HUES6 (cell line): ENCODE measurements around the gene CYTH4.

Source experiments
- H3K27ac ChIP-seq: 2 replicates; pipeline ENCODE4 v1.7.0; 2013; ENCODE audit warnings: low read depth, mild to moderate bottlenecking, low read length, inconsistent platforms
- H3K27me3 ChIP-seq: 2 replicates; pipeline ENCODE4 v1.6.1; 2013; ENCODE audit warnings: low read length; ENCODE audit not compliant: control insufficient read depth, insufficient read depth
- H3K36me3 ChIP-seq: 2 replicates; pipeline ENCODE4 v1.6.1; 2013; ENCODE audit warnings: low read length; ENCODE audit not compliant: control insufficient read depth, insufficient read depth
- H3K4me1 ChIP-seq: 2 replicates; pipeline ENCODE4 v1.6.1; 2013; ENCODE audit warnings: low read length; ENCODE audit not compliant: control insufficient read depth, insufficient read depth
- H3K4me3 ChIP-seq: 2 replicates; pipeline ENCODE4 v1.5.1; 2013; ENCODE audit warnings: low read depth, low read length
- H3K9ac ChIP-seq: one replicate; pipeline ENCODE4 v1.6.1; 2013; ENCODE audit warnings: mild to moderate bottlenecking, low read length
- H3K9me3 ChIP-seq: 2 replicates; pipeline ENCODE4 v1.6.1; 2013; ENCODE audit warnings: low read depth, low read length; ENCODE audit not compliant: control insufficient read depth, insufficient read depth

The CYTH4 gene

GRCh38 chr22:37254209-37254866 lies 28.0 kb upstream of the CYTH4 start:
- Histone ChIP-seq H3K27me3 (0 out of 2 replicates have a peak, but pooled peaks cover under 1% of the 10 kb centered on the region), H3K9me3 (no peaks in the 10 kb centered on the region), H3K9ac (no peak overlapping the region), H3K4me3 (no peak overlapping the region), H3K27ac (no peak overlapping the region), H3K36me3 (no peaks in the 10 kb centered on the region), H3K4me1 (peaks cover 11% of the 10 kb centered on the region)

- H3K4me1 ChIP-seq = peaks cover 17% of the 10 kb centered on the region
- H3K27me3 ChIP-seq = peaks cover 6% of the 10 kb centered on the region
- H3K36me3 ChIP-seq = no peaks in the 10 kb centered on the region
- H3K9me3 ChIP-seq = no peaks in the 10 kb centered on the region
- H3K4me3 ChIP-seq = no peak overlapping the region
- no peak overlapping the region for H3K9ac ChIP-seq
- H3K27ac ChIP-seq = no peak overlapping the region
These were observed 27.5 kb upstream of the CYTH4 start for GRCh38 chr22:37254867-37255233.

GRCh38 chr22:37255558-37256006 lies 26.7 kb upstream of the CYTH4 start:
- Histone ChIP-seq H3K36me3 (no peaks in the 10 kb centered on the region), H3K9me3 (no peaks in the 10 kb centered on the region), H3K9ac (no peak overlapping the region), H3K4me3 (no peak overlapping the region), H3K27me3 (peaks cover 13% of the 10 kb centered on the region), H3K4me1 (peaks cover 17% of the 10 kb centered on the region), H3K27ac (no peak overlapping the region)

GRCh38 chr22:37256075-37256726 lies 26.1 kb upstream of the CYTH4 start:
- Histone ChIP-seq H3K36me3 (no peaks in the 10 kb centered on the region), H3K4me1 (peaks cover 17% of the 10 kb centered on the region), H3K4me3 (no peak overlapping the region), H3K9ac (no peak overlapping the region), H3K9me3 (no peaks in the 10 kb centered on the region), H3K27me3 (peaks cover 15% of the 10 kb centered on the region), H3K27ac (no peak overlapping the region)

DNA sequence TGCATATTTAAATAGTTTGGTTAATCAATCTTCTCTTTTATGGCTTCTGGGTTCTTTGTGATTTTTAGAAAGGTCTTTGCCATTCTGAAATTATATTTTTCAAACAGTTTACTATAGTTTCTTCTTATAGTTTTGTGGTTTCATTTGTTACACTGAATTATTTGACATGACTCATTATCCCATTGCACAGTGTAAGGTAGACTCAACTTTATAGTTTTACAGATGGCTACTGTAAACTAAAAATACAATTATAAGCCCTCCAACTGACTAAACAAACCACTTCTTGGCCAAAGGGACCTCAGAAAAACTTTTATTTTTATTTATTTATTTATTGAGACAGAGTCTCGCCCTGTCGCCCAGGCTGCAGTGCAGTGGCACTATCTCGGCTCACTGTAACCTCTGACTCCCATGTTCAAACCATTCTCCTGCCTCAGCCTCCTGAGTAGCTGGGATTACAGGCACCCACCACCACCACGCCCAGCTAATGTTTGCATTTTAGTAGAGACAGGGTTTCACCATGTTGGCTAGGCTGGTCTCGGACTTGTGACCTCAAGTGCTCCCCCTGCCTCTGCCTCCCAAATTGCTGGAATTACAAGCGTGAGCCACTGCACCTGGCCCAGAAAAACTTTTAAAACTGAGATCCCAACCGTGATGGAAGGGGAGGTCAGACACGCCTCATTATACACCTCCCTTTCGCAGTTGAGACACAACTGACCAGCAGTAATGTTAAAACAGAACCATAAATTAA lies 24.1 kb upstream of the CYTH4 start:
- Histone ChIP-seq H3K36me3 (no peaks in the 10 kb centered on the region), H3K4me3 (no peak overlapping the region), H3K27me3 (peaks cover 18% of the 10 kb centered on the region), H3K4me1 (peaks cover 17% of the 10 kb centered on the region), H3K9me3 (no peaks in the 10 kb centered on the region), H3K27ac (no peak overlapping the region), H3K9ac (no peak overlapping the region)

- H3K36me3 ChIP-seq = no peaks in the 10 kb centered on the region
- H3K27me3 ChIP-seq = peaks cover 18% of the 10 kb centered on the region
- H3K4me1 ChIP-seq = peaks cover 17% of the 10 kb centered on the region
- H3K4me3 ChIP-seq = 0 out of 2 replicates have a peak overlapping the region, but pooled peaks have one; percentile 25
- peaks cover 6% of the 10 kb centered on the region for H3K9me3 ChIP-seq
- H3K9ac ChIP-seq = no peak overlapping the region
- no peak overlapping the region for H3K27ac ChIP-seq
These were observed 23.4 kb upstream of the CYTH4 start for GRCh38 chr22:37258753-37259401.

GRCh38 chr22:37259540-37260029 lies 22.7 kb upstream of the CYTH4 start:
- Histone ChIP-seq H3K27me3 (peaks cover 18% of the 10 kb centered on the region), H3K4me1 (peaks cover 17% of the 10 kb centered on the region), H3K9me3 (peaks cover 13% of the 10 kb centered on the region), H3K27ac (no peak overlapping the region), H3K9ac (no peak overlapping the region), H3K36me3 (no peaks in the 10 kb centered on the region), H3K4me3 (peak overlapping the region; percentile 25)

- peaks cover 17% of the 10 kb centered on the region for H3K4me1 ChIP-seq
- H3K9me3 ChIP-seq = peaks cover 18% of the 10 kb centered on the region
- no peaks in the 10 kb centered on the region for H3K36me3 ChIP-seq
- peaks cover 18% of the 10 kb centered on the region for H3K27me3 ChIP-seq
- H3K27ac ChIP-seq = no peak overlapping the region
- no peak overlapping the region for H3K9ac ChIP-seq
- no peak overlapping the region for H3K4me3 ChIP-seq
These were observed 22.0 kb upstream of the CYTH4 start for GRCh38 chr22:37260155-37260795.

DNA sequence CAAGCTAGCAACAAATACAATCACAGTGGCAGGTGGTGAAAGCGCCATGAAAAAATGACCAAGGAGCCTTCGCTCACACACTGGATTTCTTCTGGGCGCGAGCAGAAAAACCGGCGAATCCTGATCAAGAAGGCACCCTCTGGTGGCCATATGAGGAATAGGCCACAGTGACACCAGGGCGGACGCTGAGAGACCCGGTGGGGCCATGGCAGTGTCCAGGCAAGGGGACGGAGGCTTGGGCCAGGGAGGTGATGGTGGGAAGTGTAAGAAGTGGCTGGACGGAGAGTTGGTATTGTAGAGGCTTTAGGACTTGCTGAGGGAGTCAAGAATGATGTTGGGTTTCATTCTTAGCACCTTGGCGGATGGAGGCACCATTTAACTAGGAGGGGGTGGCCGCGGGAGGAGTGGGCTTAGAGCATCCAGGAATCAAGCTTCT lies 21.4 kb upstream of the CYTH4 start:
- H3K36me3 ChIP-seq = no peaks in the 10 kb centered on the region
- peaks cover 18% of the 10 kb centered on the region for H3K9me3 ChIP-seq
- H3K4me1 ChIP-seq = peaks cover 17% of the 10 kb centered on the region
- no peak overlapping the region for H3K4me3 ChIP-seq
- H3K27ac ChIP-seq = no peak overlapping the region
- no peak overlapping the region for H3K9ac ChIP-seq
- peaks cover 18% of the 10 kb centered on the region for H3K27me3 ChIP-seq

DNA sequence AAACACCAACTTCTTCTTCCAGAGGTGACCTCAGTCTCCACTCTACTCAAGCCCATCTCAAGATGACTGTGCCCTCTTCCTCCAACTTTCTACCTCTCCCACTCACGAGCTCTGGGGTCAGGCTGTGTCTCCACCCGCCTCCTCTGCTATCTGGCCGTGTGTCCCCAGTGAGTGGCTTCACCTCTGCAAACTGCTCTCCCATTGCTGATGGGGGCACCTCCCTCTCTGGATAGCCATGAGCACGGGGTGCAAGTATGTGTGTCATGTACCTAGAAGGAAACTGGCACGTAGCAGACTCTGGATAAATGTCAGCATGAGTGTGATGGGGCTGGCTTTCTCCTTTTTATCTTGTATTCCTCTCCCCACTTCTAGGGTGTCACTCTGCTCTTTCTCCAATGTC lies 20.0 kb upstream of the CYTH4 start:
- peaks cover 17% of the 10 kb centered on the region for H3K4me1 ChIP-seq
- H3K9ac ChIP-seq = no peak overlapping the region
- H3K4me3 ChIP-seq = no peak overlapping the region
- H3K36me3 ChIP-seq = no peaks in the 10 kb centered on the region
- H3K27ac ChIP-seq = no peak overlapping the region
- peaks cover 18% of the 10 kb centered on the region for H3K9me3 ChIP-seq
- peaks cover 18% of the 10 kb centered on the region for H3K27me3 ChIP-seq
